Endodermal cell (in vitro differentiated cells): ENCODE data around the gene SERPINE3. TPM values are rescaled to one million over a fixed set of nuclear protein-coding genes. Genes with fewer than 3 reads are reported as not detected.

Source experiments
- DNase-seq: peaks from one replicate; pipeline ENCODE4 v3.0.0-alpha.2; 2017
- H3K27ac ChIP-seq: 2 replicates; pipeline ENCODE4 v1.5.1; 2013; ENCODE audit warnings: mild to moderate bottlenecking, low read depth, low read length, moderate library complexity
- H3K27me3 ChIP-seq: 2 replicates; pipeline ENCODE4 v1.6.1; 2013; ENCODE audit warnings: mild to moderate bottlenecking, low read length, moderate library complexity; ENCODE audit not compliant: insufficient read depth, control insufficient read depth, poor library complexity, severe bottlenecking
- H3K36me3 ChIP-seq: 2 replicates; pipeline ENCODE4 v1.7.0; 2013; ENCODE audit warnings: mild to moderate bottlenecking, low read length, moderate library complexity; ENCODE audit not compliant: control insufficient read depth, insufficient read depth
- H3K4me1 ChIP-seq: one replicate; pipeline ENCODE4 v1.7.0; 2013; ENCODE audit warnings: low read length; ENCODE audit not compliant: control insufficient read depth, insufficient read depth
- H3K4me3 ChIP-seq: 2 replicates; pipeline ENCODE4 v1.5.1; 2013; ENCODE audit warnings: mild to moderate bottlenecking, low read length, moderate library complexity
- H3K9ac ChIP-seq: 2 replicates; pipeline ENCODE4 v1.6.1; 2013; ENCODE audit warnings: mild to moderate bottlenecking, low read length, moderate library complexity; ENCODE audit not compliant: poor library complexity, severe bottlenecking; ENCODE audit errors: extremely low read depth
- H3K9me3 ChIP-seq: 2 replicates; pipeline ENCODE4 v1.6.1; 2013; ENCODE audit warnings: mild to moderate bottlenecking, low read length, moderate library complexity; ENCODE audit not compliant: control insufficient read depth
- H3K27ac Mint-ChIP-seq: 2 replicates; pipeline ENCODE4 v1.8.0; 2020; ENCODE audit warnings: mixed read lengths
- H3K27me3 Mint-ChIP-seq: 2 replicates; pipeline ENCODE4 v1.8.0; 2021; ENCODE audit warnings: mild to moderate bottlenecking, mixed read lengths; ENCODE audit not compliant: insufficient read depth
- H3K36me3 Mint-ChIP-seq: 2 replicates; pipeline ENCODE4 v1.8.0; 2020; ENCODE audit warnings: low read depth, mixed read lengths
- H3K4me1 Mint-ChIP-seq: 2 replicates; pipeline ENCODE4 v1.8.0; 2020; ENCODE audit warnings: mixed read lengths
- H3K4me3 Mint-ChIP-seq: 2 replicates; pipeline ENCODE4 v1.8.0; 2020; ENCODE audit warnings: mild to moderate bottlenecking, moderate library complexity, mixed read lengths
- H3K9me3 Mint-ChIP-seq: 2 replicates; pipeline ENCODE4 v1.8.0; 2020; ENCODE audit warnings: mild to moderate bottlenecking, mixed read lengths
- WGBS, 2 experiments: methylation state at CpG; one replicate each; pipeline versions ENCODE4 v1.1.5 to v1.1.7; 2013; ENCODE audit warnings: missing lambda C conversion rate in 2 of 2, mixed read lengths in 1 of 2; ENCODE audit not compliant: insufficient coverage in 1 of 2, insufficient read length in 1 of 2; 5-methylcytosine and 5-hydroxymethylcytosine counted together
- total RNA-seq, 2 donors: library from RNA; stranded (reverse); fragmentation: NEBNext Ultra II Directional in 1 of 2; extraction: Animal tissue kit (Norgen Biotek cat#: 25700) in 1 of 2; gene quantifications; 2 replicates in 1 of 2; 3 replicates in 1 of 2; pipeline ENCODE4 v1.2.1, GENCODE V29; 2021
- TF ChIP-seq, protein P1 (sequence below): fragments of 200-600 bp; sonication (generic); conservative IDR thresholded peaks from 2 replicates; pipeline ENCODE4 v1.5.0; 2021; ENCODE audit warnings: antibody characterized with exemption, mild to moderate bottlenecking

Gene SERPINE3
- total RNA-seq, 2 donors from 2014 or later = 0.89 TPM; not detected in 1

DNA sequence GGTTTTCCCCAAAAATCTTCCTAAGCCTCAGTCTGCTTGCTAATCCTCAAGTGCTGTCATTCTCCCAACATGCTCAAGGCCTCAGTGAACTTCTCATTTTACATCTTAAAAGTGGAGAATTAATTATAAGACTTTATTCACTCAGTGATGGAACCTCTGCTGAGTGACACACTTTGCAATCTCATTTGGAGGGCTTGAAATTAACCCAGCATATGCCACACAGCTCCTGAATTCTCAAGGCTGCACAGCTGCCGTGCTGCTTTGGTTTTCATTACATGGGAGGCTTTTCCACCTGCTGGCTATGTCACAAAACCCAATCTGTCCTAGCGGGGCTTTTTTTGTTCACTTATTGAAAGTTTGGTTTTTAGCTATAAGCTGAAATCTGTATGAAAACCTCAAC, 28.3 kb upstream of the SERPINE3 start:
- peak; percentile 46 for DNase-seq
- Histone ChIP-seq H3K9me3 (no peaks in the 10 kb centered on the region), H3K27ac (no peak overlapping the region), H3K4me3 (no peak overlapping the region), H3K4me1 (no peaks in the 10 kb centered on the region), H3K9ac (no peak overlapping the region), H3K36me3 (no peaks in the 10 kb centered on the region), H3K27me3 (no peaks in the 10 kb centered on the region)
- H3K4me1 Mint-ChIP-seq = peaks cover 20% of the 10 kb centered on the region
- 96 to 100% methylated on average over 1 to 2 of the region's 2 CpGs for WGBS, 2 experiments
- no peak overlapping the region for H3K4me3 Mint-ChIP-seq
- no peaks in the 10 kb centered on the region for H3K36me3 Mint-ChIP-seq
- TF ChIP-seq, protein P1, sequence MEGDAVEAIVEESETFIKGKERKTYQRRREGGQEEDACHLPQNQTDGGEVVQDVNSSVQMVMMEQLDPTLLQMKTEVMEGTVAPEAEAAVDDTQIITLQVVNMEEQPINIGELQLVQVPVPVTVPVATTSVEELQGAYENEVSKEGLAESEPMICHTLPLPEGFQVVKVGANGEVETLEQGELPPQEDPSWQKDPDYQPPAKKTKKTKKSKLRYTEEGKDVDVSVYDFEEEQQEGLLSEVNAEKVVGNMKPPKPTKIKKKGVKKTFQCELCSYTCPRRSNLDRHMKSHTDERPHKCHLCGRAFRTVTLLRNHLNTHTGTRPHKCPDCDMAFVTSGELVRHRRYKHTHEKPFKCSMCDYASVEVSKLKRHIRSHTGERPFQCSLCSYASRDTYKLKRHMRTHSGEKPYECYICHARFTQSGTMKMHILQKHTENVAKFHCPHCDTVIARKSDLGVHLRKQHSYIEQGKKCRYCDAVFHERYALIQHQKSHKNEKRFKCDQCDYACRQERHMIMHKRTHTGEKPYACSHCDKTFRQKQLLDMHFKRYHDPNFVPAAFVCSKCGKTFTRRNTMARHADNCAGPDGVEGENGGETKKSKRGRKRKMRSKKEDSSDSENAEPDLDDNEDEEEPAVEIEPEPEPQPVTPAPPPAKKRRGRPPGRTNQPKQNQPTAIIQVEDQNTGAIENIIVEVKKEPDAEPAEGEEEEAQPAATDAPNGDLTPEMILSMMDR = no peak
- H3K9me3 Mint-ChIP-seq = no peaks in the 10 kb centered on the region
- H3K27ac Mint-ChIP-seq = no peak overlapping the region
- peaks cover 26% of the 10 kb centered on the region for H3K27me3 Mint-ChIP-seq

DNA sequence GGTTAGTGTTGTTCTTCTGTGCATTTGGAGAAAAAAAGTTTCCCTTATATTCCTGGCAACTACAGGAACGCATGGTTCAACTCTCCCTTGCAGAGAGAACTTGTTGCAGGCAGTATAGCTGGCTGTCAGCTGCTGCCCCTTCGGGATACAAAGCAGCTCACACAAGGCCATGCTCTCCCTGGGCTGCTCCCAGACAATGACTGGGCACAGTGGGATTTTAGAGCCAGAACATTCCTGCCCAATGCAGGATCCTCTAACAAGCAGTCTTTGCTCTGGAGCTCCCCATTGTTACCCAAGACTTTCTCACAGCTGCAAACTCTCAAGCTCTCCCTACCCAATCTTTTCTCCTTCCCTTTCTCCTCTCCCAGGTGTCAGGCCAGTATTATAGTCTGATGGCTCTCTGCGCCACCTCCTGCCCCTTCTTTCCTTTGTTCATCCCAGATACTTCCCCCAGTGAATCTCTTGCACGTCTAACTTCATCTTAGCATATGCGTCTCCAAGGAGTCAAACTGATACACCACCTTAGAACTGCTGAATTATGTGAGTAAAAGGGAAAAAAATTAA, 27.5 kb upstream of the SERPINE3 start:
- Histone ChIP-seq H3K27me3 (no peaks in the 10 kb centered on the region), H3K27ac (peak overlapping the region; percentile 29), H3K4me3 (no peak overlapping the region), H3K36me3 (no peaks in the 10 kb centered on the region), H3K4me1 (no peaks in the 10 kb centered on the region), H3K9ac (no peak overlapping the region), H3K9me3 (no peaks in the 10 kb centered on the region)
- Mint-ChIP-seq H3K4me3 (no peak overlapping the region), H3K27ac (no peak overlapping the region), H3K36me3 (no peaks in the 10 kb centered on the region), H3K27me3 (peaks cover 34% of the 10 kb centered on the region), H3K4me1 (peaks cover 20% of the 10 kb centered on the region), H3K9me3 (no peaks in the 10 kb centered on the region)
- DNase-seq = peak; percentile 70
- TF ChIP-seq, protein P1 = no peak
- 74 to 85% methylated on average over 3 to 5 of the region's 5 CpGs for WGBS, 2 experiments

DNA sequence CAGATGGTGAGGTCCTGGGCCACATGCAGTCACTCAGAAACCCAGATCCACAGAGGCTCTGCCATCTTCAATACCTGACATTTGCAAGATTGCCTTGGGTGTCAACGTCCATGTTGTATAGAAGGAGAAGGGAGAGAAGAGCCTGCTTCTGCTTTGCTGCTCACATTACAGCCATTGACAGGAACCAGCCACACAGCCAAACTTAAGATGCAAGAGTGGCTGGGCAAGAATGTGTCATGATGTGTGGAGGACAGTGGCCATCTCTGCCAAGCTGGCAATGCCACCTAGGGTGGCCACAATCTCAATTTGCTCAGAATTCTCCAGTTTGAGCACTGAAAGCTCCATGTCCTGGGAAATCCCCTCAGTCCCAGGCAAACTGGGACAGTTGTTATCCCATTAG, 25.9 kb upstream of the SERPINE3 start:
- Mint-ChIP-seq H3K4me3 (no peak overlapping the region), H3K27ac (no peak overlapping the region), H3K4me1 (peaks cover 20% of the 10 kb centered on the region), H3K9me3 (no peaks in the 10 kb centered on the region), H3K36me3 (no peaks in the 10 kb centered on the region), H3K27me3 (peaks cover 48% of the 10 kb centered on the region)
- H3K27me3 ChIP-seq = no peaks in the 10 kb centered on the region
- H3K36me3 ChIP-seq = no peaks in the 10 kb centered on the region
- H3K9ac ChIP-seq = no peak overlapping the region
- H3K4me3 ChIP-seq = no peak overlapping the region
- no peak overlapping the region for H3K27ac ChIP-seq
- WGBS, 2 experiments = 90 to 100% methylated on average over 1 of the region's 1 CpG
- no peaks in the 10 kb centered on the region for H3K4me1 ChIP-seq
- DNase-seq = no peak
- H3K9me3 ChIP-seq = no peaks in the 10 kb centered on the region
- TF ChIP-seq, protein P1 = no peak
